Stomach smooth muscle (tissue), 2 donors: ENCODE measurements around the gene ZMIZ2.
"Not testable (repeated sequence)": the region's sequence is repeated elsewhere in the genome, so short reads cannot be mapped to it uniquely, and the experiment has no call there.

Source experiments
- H3K27ac ChIP-seq: one replicate; pipeline ENCODE4 v1.7.0; 2013; ENCODE audit warnings: mild to moderate bottlenecking, low read length, inconsistent platforms
- H3K27me3 ChIP-seq, 2 donors: one replicate each; pipeline ENCODE4 v1.7.0; 2013; ENCODE audit warnings: low read length in 2 of 2; ENCODE audit not compliant: insufficient read depth in 2 of 2, control insufficient read depth in 1 of 2
- H3K36me3 ChIP-seq, 2 donors: one replicate each; pipeline ENCODE4 v1.7.0; 2013; ENCODE audit warnings: low read length in 2 of 2; ENCODE audit not compliant: control insufficient read depth in 2 of 2, insufficient read depth in 2 of 2
- H3K4me1 ChIP-seq: one replicate; pipeline ENCODE4 v1.7.0; 2013; ENCODE audit warnings: low read length; ENCODE audit not compliant: control insufficient read depth, insufficient read depth
- H3K4me3 ChIP-seq, 2 donors: one replicate each; pipeline ENCODE4 v1.7.0; 2013; ENCODE audit warnings: low read length in 2 of 2
- H3K9ac ChIP-seq, 2 donors: one replicate each; pipeline ENCODE4 v1.7.0; 2013; ENCODE audit warnings: low read length in 2 of 2, mild to moderate bottlenecking in 1 of 2
- H3K9me3 ChIP-seq, 2 donors: one replicate each; pipeline ENCODE4 v1.7.0; 2013; ENCODE audit warnings: low read length in 2 of 2; ENCODE audit not compliant: control insufficient read depth in 2 of 2
- donor health status: healthy.
- donor health status: Pancreatic carcinoma.

ZMIZ2 gene

GRCh38 chr7:44766416-44766801 is 17.8 kb downstream of the ZMIZ2 start:
- Histone ChIP-seq H3K9me3 (no peaks in the 10 kb centered on the region), H3K4me1 (peaks cover 45% of the 10 kb centered on the region), H3K36me3 (peaks cover 35 to 42% of the 10 kb centered on the region in 2 donors), H3K4me3 (no peak overlapping the region), H3K27me3 (no peaks in the 10 kb centered on the region), H3K9ac (no peak overlapping the region), H3K27ac (no peak overlapping the region)

GRCh38 chr7:44767134-44767911 is 18.7 kb downstream of the ZMIZ2 start:
- Histone ChIP-seq H3K4me3 (no peak overlapping the region), H3K9me3 (no peaks in the 10 kb centered on the region), H3K27me3 (no peaks in the 10 kb centered on the region), H3K36me3 (peaks cover 35 to 38% of the 10 kb centered on the region in 2 donors), H3K9ac (no peak overlapping the region), H3K27ac (peak overlapping the region; percentile 74), H3K4me1 (peaks cover 41% of the 10 kb centered on the region)

GRCh38 chr7:44767912-44768627 is 19.4 kb downstream of the ZMIZ2 start:
- Histone ChIP-seq H3K4me1 (peaks cover 36% of the 10 kb centered on the region), H3K27ac (peak overlapping the region; percentile 74), H3K27me3 (no peaks in the 10 kb centered on the region), H3K4me3 (peak overlapping the region in 1 of 2 donors; percentile 44), H3K9ac (no peak overlapping the region), H3K36me3 (peaks cover 30 to 34% of the 10 kb centered on the region in 2 donors), H3K9me3 (no peaks in the 10 kb centered on the region)

GRCh38 chr7:44768628-44769371 is 20.2 kb downstream of the ZMIZ2 start:
- no peaks in the 10 kb centered on the region for H3K9me3 ChIP-seq
- peak overlapping the region in 1 of 2 donors; percentile 40 for H3K4me3 ChIP-seq
- H3K27ac ChIP-seq = peak overlapping the region; percentile 74
- H3K4me1 ChIP-seq = peaks cover 36% of the 10 kb centered on the region
- H3K27me3 ChIP-seq = no peaks in the 10 kb centered on the region
- no peak overlapping the region for H3K9ac ChIP-seq
- H3K36me3 ChIP-seq = peaks cover 27% of the 10 kb centered on the region in 2 donors

GRCh38 chr7:44769376-44769775 is 20.7 kb downstream of the ZMIZ2 start:
- Histone ChIP-seq H3K9ac (no peak overlapping the region), H3K9me3 (no peaks in the 10 kb centered on the region), H3K36me3 (peaks cover 23% of the 10 kb centered on the region in 2 donors), H3K27me3 (no peaks in the 10 kb centered on the region), H3K27ac (peak overlapping the region; percentile 74), H3K4me1 (peaks cover 36% of the 10 kb centered on the region), H3K4me3 (peak overlapping the region in 1 of 2 donors; percentile 62)

- H3K9ac ChIP-seq = peak overlapping the region; percentile 2 to 26
- H3K4me3 ChIP-seq = peak overlapping the region; percentile 38 to 62
- H3K9me3 ChIP-seq = no peaks in the 10 kb centered on the region
- H3K27ac ChIP-seq = peak overlapping the region; percentile 74
- H3K27me3 ChIP-seq = no peaks in the 10 kb centered on the region
- peaks cover 36% of the 10 kb centered on the region for H3K4me1 ChIP-seq
- H3K36me3 ChIP-seq = peaks cover 18% of the 10 kb centered on the region in 2 donors
Observed at GRCh38 chr7:44769776-44770294, 21.2 kb downstream of the ZMIZ2 start.

GRCh38 chr7:44771358-44771757 is 22.7 kb downstream of the ZMIZ2 start:
- Histone ChIP-seq H3K9me3 (no peaks in the 10 kb centered on the region), H3K36me3 (peaks cover 6 to 12% of the 10 kb centered on the region in 2 donors), H3K9ac (no peak overlapping the region), H3K27ac (no peak overlapping the region), H3K4me3 (no peak overlapping the region), H3K4me1 (peaks cover 36% of the 10 kb centered on the region), H3K27me3 (peaks cover 0 to 6% of the 10 kb centered on the region in 2 donors)

- H3K36me3 ChIP-seq = peaks cover 0 to 3% of the 10 kb centered on the region in 2 donors
- no peaks in the 10 kb centered on the region for H3K9me3 ChIP-seq
- H3K27me3 ChIP-seq = peaks cover 0 to 6% of the 10 kb centered on the region in 2 donors
- no peak overlapping the region for H3K27ac ChIP-seq
- no peak overlapping the region for H3K4me3 ChIP-seq
- H3K4me1 ChIP-seq = peaks cover 32% of the 10 kb centered on the region
- H3K9ac ChIP-seq = no peak overlapping the region
Observed at GRCh38 chr7:44772440-44772839, 23.8 kb downstream of the ZMIZ2 start.

GRCh38 chr7:44772867-44773266 is 24.2 kb downstream of the ZMIZ2 start:
- Histone ChIP-seq H3K4me3 (no peak overlapping the region), H3K4me1 (peaks cover 28% of the 10 kb centered on the region), H3K36me3 (no peaks in the 10 kb centered on the region), H3K9me3 (no peaks in the 10 kb centered on the region), H3K27me3 (peaks cover 0 to 6% of the 10 kb centered on the region in 2 donors), H3K27ac (no peak overlapping the region), H3K9ac (no peak overlapping the region)

GRCh38 chr7:44774486-44774885 is 25.8 kb downstream of the ZMIZ2 start:
- not testable (repeated sequence) for H3K4me3 ChIP-seq, H3K9me3 ChIP-seq, H3K36me3 ChIP-seq

More at GRCh38 chr7:44774486-44774885, 25.8 kb downstream of the ZMIZ2 start:
- not testable (repeated sequence) for H3K9ac ChIP-seq, H3K27me3 ChIP-seq, H3K27ac ChIP-seq
- H3K4me1 ChIP-seq = peaks cover 11% of the 10 kb centered on the region
